ENCODE results near the gene DCLRE1B. TPM values are rescaled to one million over a fixed set of nuclear protein-coding genes. Genes with fewer than 3 reads are reported as not detected.

DCLRE1B gene
- polyA plus RNA-seq, 1 donor (not counting 4 experiments of a cell fraction or from before 2014, with no cell fraction given) = 5.4 TPM

DNA sequence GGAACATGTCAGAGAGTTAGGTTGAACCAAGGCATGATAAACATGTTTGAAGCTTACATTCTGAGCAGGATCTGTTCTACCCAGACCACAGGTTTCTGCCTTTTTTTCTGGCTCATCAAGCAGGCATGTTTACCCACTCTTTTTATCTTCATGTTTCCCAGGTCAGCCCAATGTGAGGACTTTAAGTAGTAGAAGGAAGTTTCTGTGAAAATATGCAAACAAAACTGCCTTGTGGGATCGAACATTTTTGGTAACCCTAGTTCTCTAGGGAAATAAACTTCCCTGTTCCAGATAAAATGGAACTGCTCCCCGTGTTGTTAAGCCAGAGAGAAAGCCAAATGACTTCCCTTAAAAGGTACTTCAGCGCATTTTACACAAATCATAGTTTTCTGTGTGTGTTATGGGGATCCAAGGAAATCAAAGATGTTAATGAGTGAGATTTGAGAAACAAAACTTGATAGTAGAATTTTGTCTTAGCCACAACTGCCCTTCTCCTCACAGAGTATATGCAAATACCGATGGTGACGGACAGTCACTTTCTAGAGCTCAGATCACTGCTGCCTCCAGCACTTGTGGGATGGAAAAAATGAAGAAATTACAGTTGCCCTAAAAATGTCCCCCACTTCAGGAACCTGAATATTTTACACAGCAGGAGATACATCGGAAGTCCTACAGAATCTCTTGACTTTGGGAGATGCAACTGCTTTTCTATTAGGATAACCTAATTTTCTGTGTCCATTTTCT, 23.2 kb downstream of the DCLRE1B start:
- peak overlapping the region; percentile 89 to 96 (median 91) for H3K4me3 ChIP-seq (ENCODE audit: control insufficient read depth in 2 of 3, extremely low read depth in 1 of 3, insufficient read depth in 2 of 3, low read depth in 1 of 3, low read length in 3 of 3)
- peaks cover 35% of the 10 kb centered on the region for H3K79me2 ChIP-seq (ENCODE audit: control insufficient read depth, insufficient read depth, low read length)
- H3K9ac ChIP-seq (ENCODE audit: control insufficient read depth, extremely low read depth, insufficient read depth, low read length) = peak overlapping the region; percentile 94
- TF ChIP-seq, protein P1, sequence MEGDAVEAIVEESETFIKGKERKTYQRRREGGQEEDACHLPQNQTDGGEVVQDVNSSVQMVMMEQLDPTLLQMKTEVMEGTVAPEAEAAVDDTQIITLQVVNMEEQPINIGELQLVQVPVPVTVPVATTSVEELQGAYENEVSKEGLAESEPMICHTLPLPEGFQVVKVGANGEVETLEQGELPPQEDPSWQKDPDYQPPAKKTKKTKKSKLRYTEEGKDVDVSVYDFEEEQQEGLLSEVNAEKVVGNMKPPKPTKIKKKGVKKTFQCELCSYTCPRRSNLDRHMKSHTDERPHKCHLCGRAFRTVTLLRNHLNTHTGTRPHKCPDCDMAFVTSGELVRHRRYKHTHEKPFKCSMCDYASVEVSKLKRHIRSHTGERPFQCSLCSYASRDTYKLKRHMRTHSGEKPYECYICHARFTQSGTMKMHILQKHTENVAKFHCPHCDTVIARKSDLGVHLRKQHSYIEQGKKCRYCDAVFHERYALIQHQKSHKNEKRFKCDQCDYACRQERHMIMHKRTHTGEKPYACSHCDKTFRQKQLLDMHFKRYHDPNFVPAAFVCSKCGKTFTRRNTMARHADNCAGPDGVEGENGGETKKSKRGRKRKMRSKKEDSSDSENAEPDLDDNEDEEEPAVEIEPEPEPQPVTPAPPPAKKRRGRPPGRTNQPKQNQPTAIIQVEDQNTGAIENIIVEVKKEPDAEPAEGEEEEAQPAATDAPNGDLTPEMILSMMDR (optimal IDR thresholded peaks at IDR 0.05 in 1 of 3, IDR thresholded peaks at IDR 0.05 in 1 of 3, conservative IDR thresholded peaks at IDR 0.05 in 1 of 3; ENCODE audit: extremely low read depth in 1 of 3, insufficient read depth in 2 of 3, low read length in 3 of 3) = no peak
- TF ChIP-seq EZH2 (IDR thresholded peaks at IDR 0.05; ENCODE audit: low read length) = no peak
- no peaks in the 10 kb centered on the region for H3K36me3 ChIP-seq (ENCODE audit: control insufficient read depth in 2 of 2, extremely low read depth in 1 of 2, insufficient read depth in 2 of 2, low read length in 2 of 2)
- FAIRE-seq (no peak), DNase-seq (ENCODE audit: low read depth, low spot score) (no peak)
- peak overlapping the region; percentile 89 for H3K27ac ChIP-seq (ENCODE audit: control insufficient read depth, insufficient read depth, low read length)
- H3K9me3 ChIP-seq (ENCODE audit: control insufficient read depth, low read depth, low read length) = no peaks in the 10 kb centered on the region
- dilution Hi-C loops (cut with MboI; ENCODE audit: extremely low pct_ligation_motif_present, low sequenced_read_pairs) = no loop called here
- H2AFZ ChIP-seq (ENCODE audit: control insufficient read depth, low read length) = peak overlapping the region; percentile 100
- peaks cover 21% of the 10 kb centered on the region for H3K4me1 ChIP-seq (ENCODE audit: control insufficient read depth, extremely low read depth, insufficient read depth, low read length)
- no peaks in the 10 kb centered on the region for H3K9me1 ChIP-seq (ENCODE audit: control insufficient read depth, extremely low read depth, insufficient read depth, low read length)
- peaks cover 2% of the 10 kb centered on the region for H4K20me1 ChIP-seq (ENCODE audit: control insufficient read depth, extremely low read depth, insufficient read depth, low read length)
- H3K27me3 ChIP-seq (ENCODE audit: control insufficient read depth, extremely low read depth, insufficient read depth, low read length) = no peaks in the 10 kb centered on the region
- H3K4me2 ChIP-seq (ENCODE audit: control insufficient read depth, extremely low read depth, insufficient read depth, low read depth, low read length) = peak overlapping the region; percentile 92

GRCh38 chr1:113928941-113929749, 24.0 kb downstream of the DCLRE1B start, which contains the start of gene HIPK1:
HIPK1 (plus strand) TSS chr1:113929324.
- peak within 1 kb of the TSS; percentile 100 for H3K4me2 ChIP-seq (ENCODE audit: control insufficient read depth, extremely low read depth, insufficient read depth, low read depth, low read length)
- DNase-seq (ENCODE audit: low read depth, low spot score) (no peak), FAIRE-seq (no peak)
- H3K9me3 ChIP-seq (ENCODE audit: control insufficient read depth, low read depth, low read length) = no peaks in the 10 kb centered on the region
- H2AFZ ChIP-seq (ENCODE audit: control insufficient read depth, low read length) = peak within 1 kb of the TSS; percentile 100
- dilution Hi-C loops (cut with MboI; ENCODE audit: extremely low pct_ligation_motif_present, low sequenced_read_pairs) = no loop called here
- TF ChIP-seq, protein P1 (optimal IDR thresholded peaks at IDR 0.05 in 1 of 3, IDR thresholded peaks at IDR 0.05 in 1 of 3, conservative IDR thresholded peaks at IDR 0.05 in 1 of 3; ENCODE audit: extremely low read depth in 1 of 3, insufficient read depth in 2 of 3, low read length in 3 of 3) = no peak
- no peak for TF ChIP-seq EZH2 (IDR thresholded peaks at IDR 0.05; ENCODE audit: low read length)
- H3K79me2 ChIP-seq (ENCODE audit: control insufficient read depth, insufficient read depth, low read length) = peaks cover 43% of the 10 kb centered on the region
- H3K27me3 ChIP-seq (ENCODE audit: control insufficient read depth, extremely low read depth, insufficient read depth, low read length) = no peaks in the 10 kb centered on the region
- H3K27ac ChIP-seq (ENCODE audit: control insufficient read depth, insufficient read depth, low read length) = peak within 1 kb of the TSS; percentile 94
- H4K20me1 ChIP-seq (ENCODE audit: control insufficient read depth, extremely low read depth, insufficient read depth, low read length) = peaks cover 2% of the 10 kb centered on the region
- H3K9ac ChIP-seq (ENCODE audit: control insufficient read depth, extremely low read depth, insufficient read depth, low read length) = peak within 1 kb of the TSS; percentile 94
- H3K4me3 ChIP-seq (ENCODE audit: control insufficient read depth in 2 of 3, extremely low read depth in 1 of 3, insufficient read depth in 2 of 3, low read depth in 1 of 3, low read length in 3 of 3) = peak within 1 kb of the TSS; percentile 89 to 96 (median 91)
- H3K9me1 ChIP-seq (ENCODE audit: control insufficient read depth, extremely low read depth, insufficient read depth, low read length) = no peaks in the 10 kb centered on the region
- no peaks in the 10 kb centered on the region for H3K36me3 ChIP-seq (ENCODE audit: control insufficient read depth in 2 of 2, extremely low read depth in 1 of 2, insufficient read depth in 2 of 2, low read length in 2 of 2)
- peaks cover 21% of the 10 kb centered on the region for H3K4me1 ChIP-seq (ENCODE audit: control insufficient read depth, extremely low read depth, insufficient read depth, low read length)
